ENCODE results near the gene RTL10.
"Not testable (repeated sequence)": the region's sequence is repeated elsewhere in the genome, so short reads cannot be mapped to it uniquely, and the experiment has no call there.

Gene RTL10

GRCh38 chr22:19843857-19844376, 10.8 kb downstream of the RTL10 start:
- DNase-seq (ENCODE audit: low read depth), result no peak

GRCh38 chr22:19843107-19843856, 11.4 kb downstream of the RTL10 start:
- DNase-seq (ENCODE audit: low read depth), result no peak

- DNase-seq (ENCODE audit: low read depth), result no peak
Observed at GRCh38 chr22:19842393-19843106, 12.1 kb downstream of the RTL10 start.

- no peak for DNase-seq (ENCODE audit: low read depth)
Observed at GRCh38 chr22:19841641-19842392, 12.9 kb downstream of the RTL10 start.

GRCh38 chr22:19840955-19841640, 13.6 kb downstream of the RTL10 start:
- no peak for DNase-seq (ENCODE audit: low read depth)

GRCh38 chr22:19840059-19840458, 14.6 kb downstream of the RTL10 start:
- DNase-seq (ENCODE audit: low read depth), result no peak

GRCh38 chr22:19837915-19838314, 16.8 kb downstream of the RTL10 start:
- no peak for DNase-seq (ENCODE audit: low read depth)

- DNase-seq (ENCODE audit: low read depth), result no peak
Observed at GRCh38 chr22:19836512-19836911, 18.2 kb downstream of the RTL10 start.

- DNase-seq (ENCODE audit: low read depth), result no peak
Observed at GRCh38 chr22:19834599-19834998, 20.1 kb downstream of the RTL10 start.

GRCh38 chr22:19833327-19833726, 21.3 kb downstream of the RTL10 start:
- not testable (repeated sequence) for DNase-seq (ENCODE audit: low read depth)

- DNase-seq (ENCODE audit: low read depth), result no peak
Observed at GRCh38 chr22:19832476-19833108, 22.1 kb downstream of the RTL10 start.

GRCh38 chr22:19831979-19832378, 22.7 kb downstream of the RTL10 start:
- DNase-seq (ENCODE audit: low read depth), result not testable (repeated sequence)

GRCh38 chr22:19831016-19831415, 23.7 kb downstream of the RTL10 start:
- no peak for DNase-seq (ENCODE audit: low read depth)

GRCh38 chr22:19828035-19828401, 26.7 kb downstream of the RTL10 start:
- no peak for DNase-seq (ENCODE audit: low read depth)

- DNase-seq (ENCODE audit: low read depth), result no peak
Observed at GRCh38 chr22:19827341-19828034, 27.2 kb downstream of the RTL10 start.

- no peak for DNase-seq (ENCODE audit: low read depth)
Observed at GRCh38 chr22:19826619-19826950, 28.1 kb downstream of the RTL10 start.

- no peak for DNase-seq (ENCODE audit: low read depth)
Observed at GRCh38 chr22:19825904-19826618, 28.6 kb downstream of the RTL10 start.

GRCh38 chr22:19824926-19825339, 29.7 kb downstream of the RTL10 start:
- DNase-seq (ENCODE audit: low read depth), result no peak

GRCh38 chr22:19824212-19824925, 30.3 kb downstream of the RTL10 start:
- DNase-seq (ENCODE audit: low read depth), result no peak

GRCh38 chr22:19823902-19824211, 30.8 kb downstream of the RTL10 start:
- no peak for DNase-seq (ENCODE audit: low read depth)
